ENCODE measurements around the gene MTR.

MTR gene

DNA sequence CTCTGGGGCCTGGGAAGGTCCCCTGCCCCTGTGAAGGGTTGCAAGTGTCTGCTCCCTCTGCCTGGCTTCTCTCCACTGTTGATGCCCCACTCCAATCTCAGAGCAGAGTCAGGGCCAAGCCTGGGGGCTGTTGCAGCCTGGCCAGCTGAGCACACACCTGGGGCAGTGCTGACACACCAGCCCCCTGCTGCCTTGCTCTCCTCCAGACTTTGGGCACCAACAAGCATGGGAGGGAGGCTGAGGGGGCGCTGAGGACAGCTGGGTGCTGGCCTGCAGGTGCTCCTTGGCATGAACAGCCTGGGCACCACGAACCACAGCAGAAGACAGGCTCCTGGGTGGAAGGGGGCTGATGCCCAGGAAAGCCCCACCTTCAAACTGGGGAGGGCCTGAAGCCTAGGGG is 9.6 kb upstream of the MTR start:
- no peak for DNase-seq

DNA sequence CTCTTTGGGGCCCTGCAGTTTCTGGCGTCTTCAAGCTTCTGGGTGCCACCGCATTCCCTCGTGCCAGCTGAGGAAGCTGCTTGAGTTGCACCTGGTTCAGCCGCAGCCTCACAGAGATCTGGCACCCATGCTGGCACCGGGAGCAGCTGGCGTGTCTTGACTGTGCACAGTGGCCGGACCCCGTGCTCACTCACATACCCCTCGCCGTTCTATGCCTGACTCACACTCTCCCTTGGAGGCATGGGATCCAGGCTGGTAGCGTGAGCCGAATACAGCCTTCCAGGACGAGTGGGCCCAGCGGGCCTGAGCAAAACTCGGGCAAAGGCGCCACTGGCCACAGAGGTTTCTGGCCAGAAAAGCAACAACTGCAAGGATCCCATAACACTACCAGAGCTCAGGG is 8.6 kb upstream of the MTR start:
- DNase-seq = no peak

DNA sequence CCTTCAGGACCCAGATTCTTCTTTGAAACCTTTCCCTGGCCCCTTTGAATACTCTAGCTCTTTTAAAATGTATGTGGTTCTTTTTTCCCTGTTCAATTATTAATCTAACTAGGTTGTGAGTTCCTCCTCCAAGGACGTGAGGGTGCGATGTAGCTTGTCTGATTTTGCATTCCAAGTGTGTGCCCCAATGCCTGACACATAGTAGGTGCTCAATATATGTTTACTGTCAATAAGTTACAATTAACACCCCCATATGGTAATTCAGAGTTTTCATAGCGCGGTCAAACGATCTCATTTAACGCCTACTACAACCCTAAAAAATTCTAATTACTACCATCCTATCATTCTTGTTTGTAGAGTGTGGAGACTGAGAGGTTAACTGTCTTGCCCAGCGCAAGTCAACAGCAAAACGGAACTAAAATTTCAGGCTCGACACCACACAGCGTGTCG is 482 bp upstream of the MTR start:
- DNase-seq = no peak

DNA sequence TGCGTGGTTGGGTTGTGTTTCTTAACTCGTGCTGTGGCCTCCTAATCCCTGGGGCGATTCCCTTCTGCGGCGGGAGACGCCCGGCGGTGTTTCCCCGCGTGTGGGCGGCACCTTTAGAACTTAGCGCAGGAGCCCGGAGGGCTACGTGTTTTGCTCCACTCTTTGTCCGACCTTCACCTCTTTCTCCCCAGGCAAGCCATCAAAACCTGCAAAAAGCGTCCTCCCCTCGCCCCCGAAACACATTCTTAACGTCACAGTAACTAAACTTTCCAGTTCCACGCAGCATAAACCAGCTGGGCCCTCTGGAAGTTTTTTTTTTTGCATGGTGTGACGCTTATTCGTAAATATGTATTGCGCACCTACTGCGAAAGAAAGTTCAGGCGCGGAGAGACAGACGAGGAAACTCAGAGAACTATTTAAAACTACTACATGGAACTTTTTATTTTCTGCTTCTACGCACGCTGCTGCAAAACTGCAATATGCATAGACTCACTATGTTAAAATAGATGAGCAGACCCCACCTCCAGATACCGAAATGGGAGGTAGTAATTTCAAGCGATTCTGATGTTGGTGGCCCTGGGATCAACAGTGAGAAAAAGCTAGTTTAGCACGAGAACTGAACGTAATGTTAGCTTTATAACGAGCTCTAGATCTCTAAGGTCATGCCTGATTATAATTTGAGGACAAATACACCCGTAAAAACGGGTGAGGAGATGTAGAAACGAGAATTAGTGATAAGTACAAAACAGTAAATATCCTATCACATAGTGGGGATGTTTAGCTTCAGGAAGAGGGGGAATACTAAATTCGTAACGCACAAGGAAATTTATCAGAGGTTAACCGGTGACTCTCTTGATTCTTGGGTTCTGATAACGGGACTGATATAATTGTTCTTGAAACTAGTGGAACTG is 920 bp downstream of the MTR start:
- peak; percentile 44 for DNase-seq

DNA sequence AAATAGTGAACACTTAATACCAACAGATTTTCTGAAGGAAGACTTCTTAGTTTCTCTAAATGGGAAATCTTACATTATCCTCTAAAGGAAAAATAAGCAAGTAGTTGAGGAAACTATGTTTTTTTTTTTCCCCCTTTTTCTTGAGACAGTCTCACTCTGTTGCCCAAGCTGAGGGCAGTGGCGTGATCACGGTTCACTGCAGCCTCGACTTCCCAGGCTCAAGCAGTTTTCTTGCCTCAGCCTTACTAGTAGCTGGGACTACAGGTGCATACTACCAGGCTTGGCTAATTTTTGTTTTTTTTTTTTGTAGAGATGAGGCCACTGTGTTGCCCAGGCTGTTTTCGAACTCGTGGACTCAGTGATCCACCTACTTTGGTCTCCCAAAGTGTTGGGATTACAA is 3.9 kb downstream of the MTR start:
- no peak for DNase-seq

DNA sequence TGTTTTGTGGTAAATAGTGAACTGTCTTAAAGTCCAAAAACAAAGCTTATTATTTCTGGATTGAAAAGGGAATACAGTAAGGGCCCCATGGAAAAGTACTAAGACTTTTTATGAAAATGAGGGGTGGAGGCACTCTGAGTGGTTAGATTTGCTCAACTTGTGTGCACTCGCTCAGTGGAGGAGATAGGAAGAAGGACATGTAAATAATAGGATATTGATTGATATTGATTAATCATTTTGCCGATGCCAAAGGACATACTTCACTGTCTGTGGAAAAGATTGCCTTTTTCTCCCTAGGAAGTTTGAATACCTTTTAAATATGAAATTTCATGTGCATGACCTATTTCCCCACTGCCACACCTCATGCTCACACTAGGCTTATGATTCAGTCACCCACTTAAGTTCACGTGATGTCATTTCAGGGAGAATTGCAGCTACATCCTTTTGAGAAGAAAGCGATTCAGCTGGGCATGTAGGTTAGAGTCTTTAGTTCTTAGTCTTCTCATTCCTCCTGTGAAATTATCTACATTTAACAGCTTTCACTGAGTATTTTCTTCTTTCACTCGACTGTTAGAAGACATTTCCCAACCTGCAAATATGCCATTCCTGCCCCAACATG is 5.0 kb downstream of the MTR start:
- no peak for DNase-seq

DNA sequence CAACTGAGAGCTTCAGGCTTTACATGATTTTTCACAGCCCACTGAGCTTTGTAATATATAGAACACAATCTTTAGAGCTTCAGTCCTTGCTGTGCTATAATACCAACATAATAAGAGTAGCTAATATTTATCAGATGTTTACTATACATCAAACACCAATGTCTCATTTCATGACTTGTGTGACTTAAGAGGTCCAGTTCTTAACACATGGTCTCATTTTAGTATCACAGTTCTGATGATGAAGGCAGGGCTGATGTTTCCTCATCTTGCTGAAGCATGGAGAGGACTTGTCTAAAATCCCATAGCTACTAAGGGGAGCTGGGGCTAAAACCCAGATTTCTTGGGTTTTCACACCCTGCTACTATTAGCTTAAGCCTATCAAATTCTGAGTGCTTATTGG is 5.5 kb downstream of the MTR start:
- DNase-seq = no peak

DNA sequence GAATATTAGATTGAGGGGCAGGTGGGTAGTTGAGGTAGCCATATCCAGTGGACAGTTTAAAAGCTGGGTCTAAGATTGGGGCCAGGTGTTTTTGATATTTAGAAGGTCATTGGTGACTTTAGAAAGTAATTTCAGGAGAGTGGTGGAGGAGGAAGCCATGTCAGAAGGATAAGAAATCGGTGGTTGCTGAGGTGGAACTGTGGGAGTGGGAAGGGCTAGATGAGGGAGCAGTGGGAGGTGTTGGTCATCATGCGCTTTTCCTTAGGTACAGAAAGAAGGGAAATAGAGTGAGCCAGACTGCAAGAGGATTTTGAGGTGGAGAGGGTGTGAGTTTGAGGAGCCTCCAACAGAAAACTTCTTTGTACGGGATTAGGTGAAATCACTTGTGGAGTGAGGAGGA is 7.2 kb downstream of the MTR start:
- DNase-seq = no peak

DNA sequence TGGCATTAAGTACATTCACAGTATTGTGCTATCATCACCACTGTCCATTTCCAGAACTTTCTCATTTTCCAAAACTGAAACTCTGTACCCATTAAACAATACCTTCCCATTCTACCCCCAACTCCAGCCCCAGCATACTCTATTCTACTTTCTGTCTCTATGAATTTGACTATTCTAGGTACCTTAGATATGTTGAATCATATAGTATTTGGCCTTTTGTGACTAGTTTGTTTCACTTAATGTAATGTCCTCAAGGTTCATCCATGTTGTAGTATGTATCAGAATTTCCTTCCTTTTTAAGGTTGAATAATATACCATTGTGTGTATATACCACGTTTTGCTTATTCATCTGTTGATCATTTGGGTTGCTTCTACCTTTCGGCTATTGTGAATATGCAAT is 11.5 kb downstream of the MTR start:
- DNase-seq = no peak

DNA sequence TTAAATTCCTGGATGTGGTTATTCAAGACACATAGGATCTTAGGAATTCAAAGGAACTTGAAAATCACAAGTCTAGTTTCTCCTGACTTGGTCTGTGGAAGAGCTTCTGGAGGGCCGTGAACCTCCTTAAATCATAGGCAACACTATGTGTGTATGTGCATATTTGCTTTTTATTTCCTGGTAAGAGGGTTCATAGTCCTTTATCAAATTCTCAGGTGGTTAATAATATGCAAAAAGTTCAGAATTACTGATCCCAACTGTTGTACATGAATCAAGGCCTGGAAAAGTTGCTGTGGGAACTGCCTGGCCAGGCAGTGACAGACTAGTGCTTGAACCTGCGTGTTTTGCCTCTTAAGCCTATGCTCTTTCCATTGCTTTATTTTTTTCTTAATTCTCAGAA is 12.9 kb downstream of the MTR start:
- DNase-seq = no peak

DNA sequence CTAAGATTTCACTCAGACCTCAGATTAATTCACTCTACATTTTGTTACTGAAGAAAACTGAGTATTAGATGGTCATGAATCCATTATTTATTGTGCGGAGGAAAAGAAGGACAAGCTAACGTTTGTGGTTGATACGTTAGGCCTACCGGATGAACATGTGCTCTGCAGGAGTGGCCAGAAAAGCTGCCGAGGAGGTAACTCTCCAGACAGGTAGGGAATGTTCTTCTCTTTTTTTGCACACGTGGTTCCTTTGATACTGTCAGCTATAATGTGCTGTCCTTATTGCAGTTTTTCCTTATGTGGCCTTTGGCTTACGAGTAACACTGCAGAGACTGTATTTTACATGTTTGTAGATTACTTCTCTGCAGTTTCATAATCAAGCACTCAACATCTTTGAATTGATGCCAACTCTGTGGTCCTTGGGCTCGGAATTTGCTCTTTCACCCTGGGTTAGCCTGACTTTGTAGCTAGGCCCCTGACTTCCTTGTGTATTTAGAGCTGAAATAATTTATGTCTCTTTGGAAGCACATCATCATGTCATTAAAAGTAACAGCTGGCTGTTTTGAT is 13.6 kb downstream of the MTR start:
- peak; percentile 13 for DNase-seq

DNA sequence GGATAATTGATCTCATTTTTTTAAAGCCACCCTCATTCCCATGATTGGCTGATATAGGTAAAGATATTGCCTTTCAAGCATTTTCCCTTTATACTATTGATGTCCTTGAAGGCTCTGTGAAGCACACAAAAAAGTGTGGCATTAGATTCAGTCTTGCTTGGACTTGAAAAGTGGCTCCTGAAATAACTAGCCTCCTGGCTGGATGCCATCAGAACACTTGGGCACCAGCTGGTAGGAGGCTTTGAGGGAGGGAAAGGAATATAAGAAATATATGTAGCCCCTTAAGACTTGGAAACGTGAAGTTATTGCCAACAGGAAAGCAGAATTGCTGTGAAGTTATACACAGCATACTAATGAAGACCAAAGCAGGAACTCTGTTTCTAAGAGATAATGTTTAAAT is 14.1 kb downstream of the MTR start:
- no peak for DNase-seq

DNA sequence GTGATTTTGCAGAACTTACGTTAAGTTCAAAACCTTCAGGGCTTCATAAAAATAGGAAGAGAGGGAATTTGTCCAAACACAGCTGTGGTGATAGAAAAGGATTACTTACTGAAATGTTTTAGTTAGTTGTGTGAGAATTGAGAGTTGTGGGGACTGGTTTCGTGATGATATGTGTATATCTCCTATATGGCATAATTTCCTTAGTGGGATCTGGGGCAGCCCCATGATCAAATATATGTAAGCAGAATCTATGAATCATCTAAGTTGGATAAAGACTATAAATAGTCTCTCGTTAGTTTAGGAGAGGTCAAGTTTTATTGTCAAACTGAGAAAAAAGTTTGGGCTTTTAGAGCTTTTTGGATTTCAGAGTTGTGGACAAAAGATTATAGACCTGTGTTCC is 14.9 kb downstream of the MTR start:
- DNase-seq = no peak

DNA sequence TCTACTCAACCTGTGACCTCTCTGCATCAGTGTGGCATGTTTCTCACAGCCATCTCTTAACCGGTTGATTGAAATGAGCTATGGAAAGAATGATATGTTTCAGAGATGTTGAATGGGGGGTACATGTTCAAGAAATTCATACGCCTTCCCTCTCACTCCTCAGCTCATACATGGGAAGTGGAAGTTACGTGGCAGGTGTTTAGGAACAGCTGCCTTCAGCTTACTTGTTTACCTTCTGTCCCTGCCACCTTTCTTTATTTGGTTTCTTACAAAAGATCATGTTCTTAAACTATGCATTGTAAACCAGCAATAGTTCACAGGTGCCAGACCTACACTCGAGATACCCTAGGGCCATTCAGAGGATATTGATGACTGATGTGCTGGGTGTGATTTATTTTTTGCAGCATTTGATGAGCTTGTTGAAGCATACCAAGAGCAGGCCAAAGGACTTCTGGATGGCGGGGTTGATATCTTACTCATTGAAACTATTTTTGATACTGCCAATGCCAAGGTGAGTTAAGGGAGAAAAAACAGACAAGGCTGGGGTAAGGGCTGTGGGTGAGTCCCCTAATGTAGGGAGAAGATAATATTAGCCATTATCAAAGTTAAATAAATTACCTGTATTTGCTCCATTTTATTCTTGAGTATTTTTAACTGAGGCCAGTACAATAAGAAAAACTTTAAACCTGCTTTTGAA is 17.4 kb downstream of the MTR start:
- DNase-seq = no peak

DNA sequence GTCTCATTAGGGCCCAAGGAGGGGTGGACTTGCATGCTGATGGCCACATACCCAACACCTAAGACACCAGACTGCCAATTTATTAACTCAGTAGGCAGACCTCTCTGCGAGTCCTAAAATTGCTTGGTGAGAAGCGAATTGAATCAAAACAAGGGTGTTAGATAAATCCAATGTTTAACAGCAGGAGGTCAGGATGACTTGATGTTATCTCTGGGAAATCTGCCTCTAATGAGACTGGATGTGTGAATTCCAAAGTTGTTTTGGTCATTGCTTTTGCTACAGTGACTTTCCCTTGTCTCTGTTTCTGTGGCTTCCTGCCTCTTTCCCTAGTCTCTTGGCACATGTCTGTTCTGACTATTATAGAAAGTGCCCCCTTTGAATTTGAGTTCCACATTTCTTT is 20.8 kb downstream of the MTR start:
- no peak for DNase-seq

DNA sequence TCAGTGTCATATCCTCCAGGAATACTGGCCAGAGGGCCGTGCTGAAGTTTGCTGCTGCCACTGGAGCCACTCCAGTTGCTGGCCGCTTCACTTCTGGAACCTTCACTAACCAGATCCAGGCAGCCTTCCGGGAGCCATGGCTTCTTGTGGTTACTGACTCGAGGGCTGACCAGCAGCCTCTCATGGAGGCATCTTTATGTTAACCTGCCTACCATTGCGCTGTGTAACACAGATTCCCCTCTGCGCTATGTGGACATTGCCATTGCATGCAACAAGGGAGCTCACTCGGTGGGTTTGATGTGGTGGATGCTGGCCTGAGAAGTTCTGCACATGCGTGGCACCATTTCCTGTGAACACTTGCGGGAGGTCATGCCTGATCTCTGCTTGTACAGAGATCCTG is 24.8 kb downstream of the MTR start:
- no peak for DNase-seq

DNA sequence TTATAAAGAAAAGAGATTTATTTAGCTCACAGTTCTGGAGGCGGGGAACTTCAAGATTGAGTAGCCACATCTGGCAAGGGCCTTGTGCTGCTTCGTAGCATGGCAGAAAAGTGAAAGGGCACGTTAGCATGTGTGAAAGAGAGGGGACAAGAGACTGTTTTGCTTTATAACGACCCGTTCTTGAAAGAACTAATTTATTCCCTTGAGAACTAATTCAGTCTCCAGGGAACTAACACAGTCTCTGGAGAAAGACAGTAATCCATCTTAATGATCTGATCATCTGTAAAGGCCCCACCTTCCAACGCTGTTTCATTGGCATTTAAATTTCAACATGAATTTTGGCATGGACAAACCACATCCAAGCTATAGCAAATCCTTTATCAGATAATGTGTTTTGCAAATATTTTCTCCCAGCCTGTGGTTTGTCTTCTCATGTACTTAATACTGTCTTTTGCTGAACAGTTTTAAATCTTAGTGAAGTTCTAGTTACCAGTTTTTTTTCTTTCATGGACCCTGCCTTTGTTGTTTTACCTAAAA is 26.1 kb downstream of the MTR start:
- no peak for DNase-seq

DNA sequence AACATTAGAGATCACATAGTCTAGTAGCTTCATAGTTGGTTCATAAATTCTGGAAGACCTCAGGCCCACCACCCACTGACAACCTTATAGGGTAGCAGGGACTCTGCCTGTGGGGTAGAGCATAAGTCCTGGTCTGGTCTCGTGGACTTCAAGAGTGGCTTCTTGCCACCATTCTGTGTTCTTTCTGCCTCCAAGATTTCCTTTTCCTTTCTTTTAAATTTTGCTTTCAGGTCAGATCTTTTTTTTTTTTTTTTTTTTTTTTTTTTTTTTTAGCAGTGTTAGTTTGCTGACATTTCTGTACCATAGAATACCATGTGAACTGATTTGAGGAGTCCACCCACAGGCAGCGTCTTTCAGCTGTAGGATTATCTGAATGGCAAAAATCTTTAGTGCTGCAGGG is 28.5 kb downstream of the MTR start:
- DNase-seq = no peak

DNA sequence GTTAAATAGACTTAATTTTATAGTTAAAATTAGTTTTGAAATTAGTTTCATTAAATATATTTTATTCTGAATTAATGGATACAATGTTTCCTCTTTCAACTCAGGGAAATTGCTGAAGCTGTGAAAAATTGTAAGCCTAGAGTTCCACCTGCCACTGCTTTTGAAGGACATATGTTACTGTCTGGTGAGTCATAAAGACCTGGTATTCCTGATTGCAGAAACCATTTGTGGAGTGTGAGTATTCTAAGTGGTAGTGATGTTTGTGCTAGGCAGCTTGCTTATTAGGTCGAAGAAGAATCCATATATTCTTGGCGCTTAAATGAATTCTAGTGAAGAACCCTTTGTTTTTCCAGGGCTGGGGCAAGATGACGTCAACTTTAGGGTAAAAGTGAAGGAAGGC is 34.0 kb downstream of the MTR start:
- no peak for DNase-seq

DNA sequence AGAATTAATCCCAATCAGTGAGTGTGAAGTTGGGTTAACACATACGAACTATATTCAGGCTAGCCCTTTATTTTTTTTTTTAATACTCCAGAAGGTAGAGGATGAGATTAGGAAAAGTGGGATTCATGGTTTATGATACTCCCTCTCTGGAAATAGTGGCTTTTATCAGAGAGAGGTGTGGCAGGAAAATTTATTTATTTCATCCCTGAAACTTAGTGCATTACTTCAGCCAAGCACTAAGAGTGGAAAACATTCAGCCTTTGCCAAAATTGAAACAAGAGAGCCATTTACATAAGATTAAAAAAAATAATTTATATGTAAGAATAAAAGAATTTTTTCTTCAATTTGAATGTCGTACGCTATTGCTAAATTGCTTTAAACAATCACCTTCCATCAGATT is 35.0 kb downstream of the MTR start:
- DNase-seq = no peak

DNA sequence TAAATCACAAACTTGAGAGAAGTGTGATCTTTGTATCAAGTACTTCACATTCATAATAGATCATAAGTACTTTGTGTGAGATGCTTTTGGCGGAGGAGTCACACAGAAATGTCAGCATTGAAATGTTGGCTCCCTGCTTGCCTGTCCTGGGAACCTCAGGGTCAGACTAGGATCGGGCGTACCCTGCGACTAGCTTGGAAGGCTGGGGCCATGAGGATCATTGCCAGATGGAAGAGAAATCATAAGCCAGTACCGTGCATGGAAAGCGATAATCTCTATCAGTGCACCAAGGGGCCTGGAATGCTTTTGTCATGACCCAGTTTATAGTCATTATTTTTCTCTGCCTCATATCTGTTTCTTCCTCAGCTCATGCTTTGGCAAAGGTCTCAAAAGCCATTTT is 35.5 kb downstream of the MTR start:
- no peak for DNase-seq

DNA sequence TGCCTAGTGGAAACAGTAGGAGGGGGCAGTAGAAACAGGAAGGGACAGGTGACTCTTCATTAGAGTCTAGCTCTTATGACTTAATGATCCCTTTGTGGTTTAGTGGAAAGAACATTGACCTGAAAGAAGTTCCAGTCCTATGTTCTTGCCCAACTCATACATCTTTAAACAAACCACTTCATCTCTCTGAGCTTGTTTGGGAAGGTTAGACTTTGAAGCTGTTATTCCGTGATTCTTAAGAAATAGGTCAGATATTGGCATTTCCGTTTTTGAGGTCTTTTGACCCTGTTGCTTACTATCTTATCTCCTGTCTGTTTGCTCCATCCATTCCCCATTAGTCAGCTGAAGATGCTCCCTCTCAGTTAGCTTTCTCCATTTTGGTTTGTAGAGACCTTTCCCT is 38.5 kb downstream of the MTR start:
- no peak for DNase-seq

DNA sequence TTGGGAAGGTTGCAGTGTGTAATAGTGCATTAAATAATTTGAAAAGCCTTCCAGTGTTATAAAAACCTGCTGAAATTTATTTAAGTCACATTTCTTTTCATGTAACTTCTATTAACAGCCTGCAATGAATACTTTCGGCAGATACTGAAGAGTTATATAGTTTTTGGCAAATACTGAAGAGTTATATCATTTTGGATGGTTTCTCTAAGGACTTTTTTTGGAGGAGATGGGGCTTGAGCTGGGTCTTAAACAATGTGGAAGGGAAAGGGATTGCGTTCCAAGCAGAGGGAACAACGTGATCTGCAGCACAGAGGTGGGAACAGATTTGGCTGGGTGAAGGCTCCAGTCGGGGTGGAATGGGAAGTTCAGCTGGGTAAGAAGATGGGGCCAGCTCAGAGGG is 39.8 kb downstream of the MTR start:
- no peak for DNase-seq

DNA sequence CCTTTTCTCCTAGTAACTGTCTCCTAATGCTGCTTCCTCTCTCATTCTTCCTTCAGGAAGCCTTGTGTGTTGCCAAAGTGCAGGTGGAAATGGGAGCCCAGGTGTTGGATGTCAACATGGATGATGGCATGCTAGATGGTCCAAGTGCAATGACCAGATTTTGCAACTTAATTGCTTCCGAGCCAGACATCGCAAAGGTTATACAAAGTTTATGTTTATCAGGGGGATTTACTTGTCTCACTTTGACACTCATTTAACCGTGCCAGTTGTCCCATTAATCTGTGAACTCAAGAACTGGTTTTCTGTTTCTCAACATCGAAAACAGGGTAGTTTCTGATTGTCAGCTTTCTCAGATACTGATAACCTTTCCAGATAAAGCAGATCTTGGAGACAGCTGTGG is 40.4 kb downstream of the MTR start:
- no peak for DNase-seq

Measured in fibroblast of skin of right quadriceps (primary cell).